ENCODE measurements around the gene SLC22A23. TPM values are rescaled to one million over a fixed set of nuclear protein-coding genes. Genes with fewer than 3 reads are reported as not detected.

The SLC22A23 gene
- total RNA-seq, 1 experiment from 2014 or later = 38.2 TPM

GRCh38 chr6:3345836-3346235, 111.0 kb downstream of the SLC22A23 start:
- POLR2A ChIA-PET = no interaction called here
- Mint-ChIP-seq H3K9me3 (no peaks in the 10 kb centered on the region), H3K4me1 (peaks cover 71% of the 10 kb centered on the region), H3K27ac (no peak overlapping the region; the same call in 1 of the 2 replicates), H3K4me3 (no peak overlapping the region), H3K27me3 (ENCODE audit: low read depth) (no peaks in the 10 kb centered on the region; the same call in 1 of the 2 replicates), H3K36me3 (peaks cover 4% of the 10 kb centered on the region; the same call in 1 of the 2 replicates)
- CTCF ChIA-PET = interaction anchor here (0.6 to 1.1 kb wide), 3 partner anchors 9 to 26 kb away, joined by 3 to 4 read pairs (median 4); no protein-coding TSS in a partner anchor
- TF ChIP-seq, protein P1, sequence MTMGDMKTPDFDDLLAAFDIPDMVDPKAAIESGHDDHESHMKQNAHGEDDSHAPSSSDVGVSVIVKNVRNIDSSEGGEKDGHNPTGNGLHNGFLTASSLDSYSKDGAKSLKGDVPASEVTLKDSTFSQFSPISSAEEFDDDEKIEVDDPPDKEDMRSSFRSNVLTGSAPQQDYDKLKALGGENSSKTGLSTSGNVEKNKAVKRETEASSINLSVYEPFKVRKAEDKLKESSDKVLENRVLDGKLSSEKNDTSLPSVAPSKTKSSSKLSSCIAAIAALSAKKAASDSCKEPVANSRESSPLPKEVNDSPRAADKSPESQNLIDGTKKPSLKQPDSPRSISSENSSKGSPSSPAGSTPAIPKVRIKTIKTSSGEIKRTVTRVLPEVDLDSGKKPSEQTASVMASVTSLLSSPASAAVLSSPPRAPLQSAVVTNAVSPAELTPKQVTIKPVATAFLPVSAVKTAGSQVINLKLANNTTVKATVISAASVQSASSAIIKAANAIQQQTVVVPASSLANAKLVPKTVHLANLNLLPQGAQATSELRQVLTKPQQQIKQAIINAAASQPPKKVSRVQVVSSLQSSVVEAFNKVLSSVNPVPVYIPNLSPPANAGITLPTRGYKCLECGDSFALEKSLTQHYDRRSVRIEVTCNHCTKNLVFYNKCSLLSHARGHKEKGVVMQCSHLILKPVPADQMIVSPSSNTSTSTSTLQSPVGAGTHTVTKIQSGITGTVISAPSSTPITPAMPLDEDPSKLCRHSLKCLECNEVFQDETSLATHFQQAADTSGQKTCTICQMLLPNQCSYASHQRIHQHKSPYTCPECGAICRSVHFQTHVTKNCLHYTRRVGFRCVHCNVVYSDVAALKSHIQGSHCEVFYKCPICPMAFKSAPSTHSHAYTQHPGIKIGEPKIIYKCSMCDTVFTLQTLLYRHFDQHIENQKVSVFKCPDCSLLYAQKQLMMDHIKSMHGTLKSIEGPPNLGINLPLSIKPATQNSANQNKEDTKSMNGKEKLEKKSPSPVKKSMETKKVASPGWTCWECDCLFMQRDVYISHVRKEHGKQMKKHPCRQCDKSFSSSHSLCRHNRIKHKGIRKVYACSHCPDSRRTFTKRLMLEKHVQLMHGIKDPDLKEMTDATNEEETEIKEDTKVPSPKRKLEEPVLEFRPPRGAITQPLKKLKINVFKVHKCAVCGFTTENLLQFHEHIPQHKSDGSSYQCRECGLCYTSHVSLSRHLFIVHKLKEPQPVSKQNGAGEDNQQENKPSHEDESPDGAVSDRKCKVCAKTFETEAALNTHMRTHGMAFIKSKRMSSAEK (CRISPR knock-in tag; IDR thresholded peaks at IDR 0.05; ENCODE audit: borderline replicate concordance) = no peak
- TF ChIP-seq NR2C2 (CRISPR knock-in tag; IDR thresholded peaks at IDR 0.05) = no peak
- TF ChIP-seq FOXP4 (CRISPR knock-in tag; IDR thresholded peaks at IDR 0.05) = no peak
- no peak for TF ChIP-seq FOXP1 (CRISPR knock-in tag; IDR thresholded peaks at IDR 0.05; ENCODE audit: borderline replicate concordance)
- TF ChIP-seq SMAD3 (CRISPR knock-in tag; IDR thresholded peaks at IDR 0.05; ENCODE audit: borderline replicate concordance) = no peak
- TF ChIP-seq, protein P2, sequence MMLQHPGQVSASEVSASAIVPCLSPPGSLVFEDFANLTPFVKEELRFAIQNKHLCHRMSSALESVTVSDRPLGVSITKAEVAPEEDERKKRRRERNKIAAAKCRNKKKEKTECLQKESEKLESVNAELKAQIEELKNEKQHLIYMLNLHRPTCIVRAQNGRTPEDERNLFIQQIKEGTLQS (CRISPR knock-in tag; conservative IDR thresholded peaks at IDR 0.05) = no peak
- no peak for TF ChIP-seq STAT6 (CRISPR knock-in tag; conservative IDR thresholded peaks at IDR 0.05; ENCODE audit: low read depth)
- no peak for TF ChIP-seq ETV6 (CRISPR knock-in tag; IDR thresholded peaks at IDR 0.05)
- no peak for DNase-seq (ENCODE audit: low spot score)
- ATAC-seq = no peak

DNA sequence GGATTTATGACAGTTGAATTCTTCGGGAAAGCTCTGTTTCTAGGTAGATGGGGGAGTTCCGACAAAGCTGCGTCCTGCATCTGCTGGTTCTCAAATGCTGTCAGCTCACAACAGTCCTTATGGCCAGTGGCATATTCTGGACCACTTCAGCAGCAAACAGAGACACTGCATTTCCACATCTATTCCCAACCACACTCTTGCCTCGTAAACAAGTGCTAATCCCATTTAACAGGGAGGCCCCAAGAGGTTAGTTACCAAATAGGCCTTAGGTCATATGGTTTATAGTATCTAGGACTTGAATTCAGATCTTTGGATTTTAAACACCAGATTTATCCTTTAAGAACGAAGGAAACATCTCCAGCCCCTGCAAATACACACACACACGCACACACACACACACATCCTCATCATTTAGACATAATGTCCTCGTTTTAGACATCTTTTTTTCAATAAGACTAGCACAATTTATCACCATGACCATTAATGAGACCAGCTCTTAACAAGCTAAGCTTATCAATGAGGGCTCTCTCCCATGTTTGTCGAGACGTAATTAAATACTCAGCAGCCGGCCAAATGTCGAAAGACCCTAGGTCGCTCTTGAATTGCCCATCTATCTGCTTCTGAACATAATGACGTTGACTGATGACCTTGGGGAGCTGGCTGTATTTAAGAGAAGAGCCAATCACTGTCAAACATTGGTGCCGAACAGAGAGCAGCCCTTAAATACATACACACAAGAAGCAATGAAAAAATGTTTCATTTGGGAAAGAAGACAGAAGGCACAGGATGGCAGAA, 113.6 kb downstream of the SLC22A23 start:
- Mint-ChIP-seq H3K27ac (peak overlapping the region; percentile 63), H3K36me3 (peaks cover under 1% of the 10 kb centered on the region; the same call in 1 of the 2 replicates), H3K4me3 (no peak overlapping the region), H3K27me3 (ENCODE audit: low read depth) (no peaks in the 10 kb centered on the region; the same call in 1 of the 2 replicates), H3K9me3 (no peaks in the 10 kb centered on the region), H3K4me1 (peaks cover 79% of the 10 kb centered on the region)
- TF ChIP-seq TEAD1 (CRISPR knock-in tag; IDR thresholded peaks at IDR 0.05) (no peak), JAZF1 (CRISPR knock-in tag; IDR thresholded peaks at IDR 0.05) (no peak), FOXK1 (CRISPR knock-in tag; IDR thresholded peaks at IDR 0.05) (no peak), ZNF317 (CRISPR knock-in tag; IDR thresholded peaks at IDR 0.05; ENCODE audit: borderline replicate concordance, low read depth) (no peak), RORB (CRISPR knock-in tag; IDR thresholded peaks at IDR 0.05) (no peak), ELF4 (CRISPR knock-in tag; IDR thresholded peaks at IDR 0.05; ENCODE audit: low read depth) (no peak), OVOL2 (CRISPR knock-in tag; IDR thresholded peaks at IDR 0.05; ENCODE audit: borderline replicate concordance) (no peak), ZNF232 (CRISPR knock-in tag; IDR thresholded peaks at IDR 0.05) (no peak), ZNF423 (CRISPR knock-in tag; IDR thresholded peaks at IDR 0.05) (no peak), GRHL2 (CRISPR knock-in tag; IDR thresholded peaks at IDR 0.05; ENCODE audit: insufficient replicate concordance, severe bottlenecking) (no peak)
- ChIA-PET POLR2A (no interaction called here), CTCF (interaction anchor here (4.8 kb wide), 1 partner anchor 12 kb away, joined by 38 read pairs; no protein-coding TSS in a partner anchor)
- DNase-seq (ENCODE audit: low spot score) (no peak), ATAC-seq (no peak)
